Adrenal gland (tissue), 12 donors: ENCODE results near the gene FBXL12. TPM values are rescaled to one million over a fixed set of nuclear protein-coding genes. Genes with fewer than 3 reads are reported as not detected.
A peak's percentile ranks its signal among the peaks of the same experiment; 100 is the strongest.

Experiments used
- DNase-seq, 7 donors: peaks; one replicate each; pipeline ENCODE4 v3.0.0-alpha.2; 2019 to 2020
- H3K27ac ChIP-seq, 5 donors: fragments of 200-600 bp; sonication (generic) in 4 of 5; 1 replicate in 3 of 5; 2 replicates in 2 of 5; pipeline versions ENCODE4 v1.5.1 to v1.8.0; 2016 to 2020; ENCODE audit warnings: mild to moderate bottlenecking in 1 of 5
- H3K27me3 ChIP-seq: fragments of 200-600 bp; 2 replicates; pipeline ENCODE4 v1.8.0; 2021
- H3K36me3 ChIP-seq, 2 donors: fragments of 200-600 bp; replicated peaks in 1 of 2; 1 replicate in 1 of 2; 2 replicates in 1 of 2; pipeline versions ENCODE4 v1.5.1 to v1.8.0; 2018 to 2022
- H3K4me1 ChIP-seq, 2 donors: fragments of 200-600 bp; replicated peaks in 1 of 2; 1 replicate in 1 of 2; 2 replicates in 1 of 2; pipeline versions ENCODE4 v1.5.1 to v1.8.0; 2018 to 2021
- H3K4me3 ChIP-seq, 4 donors: fragments of 200-600 bp; sonication (generic) in 3 of 4; one replicate each; pipeline ENCODE4 v1.5.1; 2016 to 2018
- H3K9me3 ChIP-seq, 3 donors: fragments of 200-600 bp; sonication (generic) in 1 of 3; replicated peaks in 1 of 3; 1 replicate in 2 of 3; 2 replicates in 1 of 3; pipeline versions ENCODE4 v1.5.1 to v1.8.0; 2016 to 2021
- POLR2A ChIP-seq, 2 donors: fragments of 450-650 bp; IDR thresholded peaks; one replicate each; pipeline ENCODE4 v1.6.1; 2017; ENCODE audit warnings: antibody characterized with exemption in 2 of 2, mild to moderate bottlenecking in 2 of 2, moderate library complexity in 1 of 2
- WGBS, 4 donors: extraction: QIAGEN DNeasy Blood & Tissue Kit in 2 of 4; methylation state at CpG; one replicate each; pipeline versions ENCODE4 v1.1.5 to v1.1.7; 2013 to 2017; 5-methylcytosine and 5-hydroxymethylcytosine counted together
- intact Hi-C, 2 donors: fragments of 100-400 bp; cut with DNase I; formaldehyde crosslinking; loops; one replicate each; pipeline versions ENCODE4 v1.14.1 to v1.15.0; 2022 to 2023
- polyA plus RNA-seq, 3 donors: library from polyadenylated mRNA; stranded (reverse); fragments of 200-250 nt in 2 of 3; fragments of 350-450 nt in 1 of 3; fragmentation: Illumina TruSeq in 1 of 3; extraction: RNeasy Lipid Tissue Mini Kit (QIAGEN cat#74804) in 1 of 3; gene quantifications; one replicate each; pipeline ENCODE4 v1.2.3, GENCODE V29; 2013 to 2014
- total RNA-seq, 9 donors: library from RNA; depleted of rRNA in 4 of 9; stranded (reverse); fragments of >200 nt in 4 of 9; fragments of 120-200 nt in 1 of 9; fragmentation: NEBNext Ultra II Directional in 1 of 9; extraction: Animal tissue kit (Norgen Biotek cat#: 25700) in 1 of 9; gene quantifications; one replicate each; pipeline versions ENCODE4 v1.1.0 to v1.2.4, GENCODE V29; 2013 to 2023
- TF ChIP-seq, protein P1 (sequence below), 6 experiments: fragments of 450-650 bp in 4 of 6; fragments of 200-600 bp in 2 of 6; sonication (generic) in 1 of 6; IDR thresholded peaks; 1 replicate in 5 of 6; 2 replicates in 1 of 6; pipeline versions ENCODE4 v1.5.1 to v1.8.0; 2016 to 2021; ENCODE audit warnings: antibody characterized with exemption in 6 of 6, mild to moderate bottlenecking in 2 of 6, moderate library complexity in 1 of 6
- donor health status: healthy with polysubstance abuse.
- donor health status: Bipolar disorder and iron deficiency.
- donor health status: DM: yes; HTN: yes; CAD: no.
- donor health status: DM: no; HTN: no; CAD: no.
- donor health status: DM: no; HTN: no; CAD: no.
- donor health status: DM: yes; HTN: yes; CAD: no.

FBXL12 gene
- total and polyA plus RNA-seq, 12 donors = 6.6 to 31.7 (median 20.7) TPM

DNA sequence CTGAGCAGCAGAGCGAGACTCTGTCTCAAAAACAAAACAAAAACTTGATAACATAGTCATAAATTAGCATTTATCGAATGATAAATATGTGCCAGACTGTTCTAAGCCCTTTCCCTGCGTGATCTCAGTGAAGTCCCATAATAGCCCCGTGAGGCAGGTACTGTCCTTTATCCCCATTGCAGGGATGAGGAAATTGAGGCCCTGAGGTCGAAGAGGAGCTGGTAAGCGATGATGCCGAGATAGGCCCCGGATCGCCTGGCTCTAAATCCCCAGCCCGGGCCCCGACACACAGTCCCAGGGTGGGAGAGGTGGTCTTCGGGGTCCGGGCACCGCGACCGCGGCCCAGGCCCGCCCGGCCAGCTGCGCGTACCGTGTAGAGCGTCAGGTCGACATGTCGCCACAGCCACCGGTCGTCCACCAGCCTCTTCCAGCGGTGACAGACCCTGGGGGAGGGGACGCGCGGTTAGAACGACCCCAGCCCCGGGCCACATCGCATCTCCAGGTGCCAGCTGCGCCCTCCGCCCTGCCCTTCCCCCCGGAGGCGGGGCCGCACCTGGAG lies 625 bp downstream of the FBXL12 start:
- H3K4me1 ChIP-seq = peaks cover 5 to 16% of the 10 kb centered on the region in 2 donors
- intact Hi-C loops = loop anchor here in 1 of 2 donors (10.0 kb wide), 1 partner anchor 673 kb away; the partner anchor contains the start of gene ZNF317
- DNase-seq = no peak
- 4 to 28% (median 15%) methylated on average over 5 to 39 of the region's 39 CpGs for WGBS, 4 donors
- TF ChIP-seq POLR2A (IDR thresholded peaks at IDR 0.05) = no peak
- TF ChIP-seq, protein P1, sequence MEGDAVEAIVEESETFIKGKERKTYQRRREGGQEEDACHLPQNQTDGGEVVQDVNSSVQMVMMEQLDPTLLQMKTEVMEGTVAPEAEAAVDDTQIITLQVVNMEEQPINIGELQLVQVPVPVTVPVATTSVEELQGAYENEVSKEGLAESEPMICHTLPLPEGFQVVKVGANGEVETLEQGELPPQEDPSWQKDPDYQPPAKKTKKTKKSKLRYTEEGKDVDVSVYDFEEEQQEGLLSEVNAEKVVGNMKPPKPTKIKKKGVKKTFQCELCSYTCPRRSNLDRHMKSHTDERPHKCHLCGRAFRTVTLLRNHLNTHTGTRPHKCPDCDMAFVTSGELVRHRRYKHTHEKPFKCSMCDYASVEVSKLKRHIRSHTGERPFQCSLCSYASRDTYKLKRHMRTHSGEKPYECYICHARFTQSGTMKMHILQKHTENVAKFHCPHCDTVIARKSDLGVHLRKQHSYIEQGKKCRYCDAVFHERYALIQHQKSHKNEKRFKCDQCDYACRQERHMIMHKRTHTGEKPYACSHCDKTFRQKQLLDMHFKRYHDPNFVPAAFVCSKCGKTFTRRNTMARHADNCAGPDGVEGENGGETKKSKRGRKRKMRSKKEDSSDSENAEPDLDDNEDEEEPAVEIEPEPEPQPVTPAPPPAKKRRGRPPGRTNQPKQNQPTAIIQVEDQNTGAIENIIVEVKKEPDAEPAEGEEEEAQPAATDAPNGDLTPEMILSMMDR (IDR thresholded peaks at IDR 0.05) = no peak
- H3K27me3 ChIP-seq = no peaks in the 10 kb centered on the region
- H3K9me3 ChIP-seq = no peaks in the 10 kb centered on the region
- peak overlapping the region; percentile 51 to 92 (median 82) for H3K4me3 ChIP-seq
- H3K27ac ChIP-seq = peak overlapping the region; percentile 73 to 99 (median 97)
- H3K36me3 ChIP-seq = peaks cover 0 to 11% of the 10 kb centered on the region in 2 donors

DNA sequence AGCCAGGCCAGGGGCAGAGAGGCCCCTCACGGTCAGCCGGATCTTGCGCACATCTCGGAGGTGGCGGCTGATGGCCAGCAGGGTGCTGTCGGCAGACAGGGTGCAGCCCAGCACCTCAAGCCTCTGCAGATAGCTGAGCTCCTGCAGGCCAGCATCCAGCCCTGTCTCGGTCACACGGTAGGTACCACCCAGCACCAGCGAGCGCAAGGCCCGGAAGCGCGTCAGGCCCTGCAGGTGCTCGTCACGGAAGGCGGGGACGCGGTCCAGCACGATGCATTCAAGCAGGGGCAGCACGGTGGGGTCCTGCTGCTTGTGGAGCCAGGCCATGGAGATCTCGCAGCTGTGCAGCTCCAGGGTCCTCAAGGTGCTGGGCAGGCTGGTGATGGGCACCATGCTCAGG lies 7.7 kb downstream of the FBXL12 start:
- peaks cover 0 to 51% of the 10 kb centered on the region in 2 donors for H3K36me3 ChIP-seq
- H3K4me3 ChIP-seq = no peak overlapping the region
- intact Hi-C loops = loop anchor here in 1 of 2 donors (10.0 kb wide), 1 partner anchor 666 kb away; the partner anchor contains the start of gene ZNF317
- H3K27me3 ChIP-seq = no peaks in the 10 kb centered on the region
- WGBS, 4 donors = 93 to 99% (median 98%) methylated on average over 3 to 21 of the region's 21 CpGs
- no peaks in the 10 kb centered on the region for H3K9me3 ChIP-seq
- H3K27ac ChIP-seq = no peak overlapping the region
- no peak for DNase-seq
- TF ChIP-seq POLR2A (IDR thresholded peaks at IDR 0.05) = no peak
- TF ChIP-seq, protein P1 (IDR thresholded peaks at IDR 0.05) = no peak
- H3K4me1 ChIP-seq = no peaks in the 10 kb centered on the region

DNA sequence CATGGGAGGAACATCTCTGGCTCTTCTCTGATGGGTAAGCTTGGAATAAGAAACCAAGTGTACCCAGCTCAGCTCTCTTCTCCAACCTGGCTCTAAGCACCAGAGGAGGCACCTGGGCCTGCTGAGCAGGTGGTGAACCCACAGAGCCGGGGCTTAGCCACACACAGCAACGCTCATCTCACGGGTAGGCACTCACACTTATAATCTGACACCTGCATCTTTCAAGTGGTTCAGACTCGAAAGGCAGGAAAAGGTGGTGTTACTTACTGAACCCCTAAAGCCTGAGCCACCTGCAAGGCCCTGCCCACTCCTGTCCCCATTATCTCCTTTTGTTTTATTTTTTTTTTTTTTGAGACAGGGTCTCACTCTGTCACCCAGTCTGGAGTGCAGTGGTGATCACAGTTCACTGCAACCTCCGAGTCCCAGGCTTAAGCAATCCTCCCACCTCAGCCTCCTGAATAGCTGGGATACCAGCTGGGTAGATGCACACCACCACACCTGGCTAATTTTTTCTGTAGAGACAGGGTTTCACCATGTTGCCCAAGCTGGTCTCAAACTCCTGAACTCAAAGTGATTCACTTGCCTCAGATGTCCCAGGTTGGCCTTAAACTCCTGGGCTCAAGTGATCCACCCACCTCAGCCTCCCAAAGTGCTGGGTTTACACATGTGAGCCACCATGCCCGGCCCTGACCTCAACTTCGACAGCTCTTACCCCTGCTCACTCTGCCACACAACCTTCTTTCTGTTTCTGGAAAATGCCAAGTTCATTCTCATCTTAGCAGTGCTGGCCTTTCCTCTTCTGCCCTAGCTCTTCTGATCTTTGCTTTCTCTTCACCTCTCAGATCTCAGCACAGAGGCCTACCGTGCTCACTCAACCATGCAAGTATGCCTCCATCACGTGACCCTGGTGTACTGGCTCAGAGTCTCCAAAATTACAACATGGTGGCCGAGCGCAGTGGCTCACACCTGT lies 9.7 kb downstream of the FBXL12 start:
- DNase-seq = no peak
- TF ChIP-seq, protein P1 (IDR thresholded peaks at IDR 0.05) = no peak
- TF ChIP-seq POLR2A (IDR thresholded peaks at IDR 0.05) = no peak
- intact Hi-C loops = no loop called here
- Histone ChIP-seq H3K9me3 (no peaks in the 10 kb centered on the region), H3K4me1 (no peaks in the 10 kb centered on the region), H3K36me3 (peaks cover 0 to 48% of the 10 kb centered on the region in 2 donors), H3K4me3 (no peak overlapping the region), H3K27me3 (no peaks in the 10 kb centered on the region), H3K27ac (no peak overlapping the region)
- 90 to 92% (median 91%) methylated on average over 8 to 11 of the region's 11 CpGs for WGBS, 4 donors

DNA sequence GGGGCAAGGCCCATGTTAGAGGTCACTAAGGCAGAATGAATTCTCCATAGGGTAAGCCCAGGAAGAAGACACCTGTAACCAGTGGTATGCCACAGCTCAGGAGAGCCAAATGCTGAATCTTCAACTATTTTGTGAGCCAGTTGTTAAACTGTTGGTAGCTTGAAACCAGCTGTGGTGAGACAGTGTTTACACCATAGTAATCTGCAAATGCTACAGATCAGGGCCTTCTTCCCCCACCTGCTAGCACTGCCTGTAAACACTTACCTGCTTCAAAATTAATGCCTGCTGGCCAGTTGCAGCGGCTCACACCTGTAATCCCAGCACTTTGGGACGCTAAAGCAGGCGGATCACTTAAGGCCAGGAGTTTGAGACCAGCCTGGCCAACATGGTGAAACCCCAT lies 12.1 kb downstream of the FBXL12 start:
- DNase-seq = no peak
- TF ChIP-seq, protein P1 (IDR thresholded peaks at IDR 0.05) = no peak
- no peak for TF ChIP-seq POLR2A (IDR thresholded peaks at IDR 0.05)
- no peak overlapping the region for H3K4me3 ChIP-seq
- peaks cover 0 to 43% of the 10 kb centered on the region in 2 donors for H3K36me3 ChIP-seq
- H3K9me3 ChIP-seq = no peaks in the 10 kb centered on the region
- H3K27ac ChIP-seq = no peak overlapping the region
- intact Hi-C loops = no loop called here
- no peaks in the 10 kb centered on the region for H3K4me1 ChIP-seq
- H3K27me3 ChIP-seq = no peaks in the 10 kb centered on the region
- WGBS, 4 donors = 94 to 97% (median 96%) methylated on average over 3 of the region's 3 CpGs
